DOHH2 (cell line): ENCODE measurements around the gene LGR5.
"Not testable (repeated sequence)": the region's sequence is repeated elsewhere in the genome, so short reads cannot be mapped to it uniquely, and the experiment has no call there.

Source experiments
- H3F3A ChIP-seq: fragments of 200-600 bp; sonication (generic), shearing (Covaris generic); 2 replicates; pipeline ENCODE4 v1.6.0; 2016; ENCODE audit warnings: antibody characterized with exemption, mild to moderate bottlenecking; ENCODE audit not compliant: control insufficient read depth, insufficient read depth
- H3K27ac ChIP-seq: fragments of 200-600 bp; sonication (generic); 2 replicates; pipeline ENCODE4 v1.5.1; 2014; ENCODE audit warnings: low read depth, mild to moderate bottlenecking, low read length, moderate library complexity
- H3K27me3 ChIP-seq: fragments of 200-600 bp; sonication (generic); 2 replicates; pipeline ENCODE4 v1.6.1; 2014; ENCODE audit warnings: mild to moderate bottlenecking, low read length, mixed read lengths; ENCODE audit not compliant: control insufficient read depth
- H3K36me3 ChIP-seq: fragments of 200-600 bp; sonication (generic); 2 replicates; pipeline ENCODE4 v1.6.1; 2014; ENCODE audit warnings: mild to moderate bottlenecking, low read length, moderate library complexity, mixed read lengths; ENCODE audit not compliant: control insufficient read depth
- H3K4me1 ChIP-seq: fragments of 200-600 bp; sonication (generic); 2 replicates; pipeline ENCODE4 v1.6.1; 2014; ENCODE audit warnings: mild to moderate bottlenecking, low read length, mixed read lengths; ENCODE audit not compliant: control insufficient read depth
- H3K4me2 ChIP-seq: fragments of 200-600 bp; sonication (generic); 2 replicates; pipeline ENCODE4 v1.6.0; 2014; ENCODE audit warnings: mild to moderate bottlenecking, low read length, moderate library complexity
- H3K4me3 ChIP-seq: fragments of 200-600 bp; sonication (generic); 2 replicates; pipeline ENCODE4 v1.5.1; 2014; ENCODE audit warnings: mild to moderate bottlenecking, low read length, mixed read lengths
- H3K79me2 ChIP-seq: fragments of 200-600 bp; sonication (generic); 2 replicates; pipeline ENCODE4 v1.6.1; 2014; ENCODE audit warnings: mild to moderate bottlenecking, low read length, mixed read lengths; ENCODE audit not compliant: control insufficient read depth
- H3K9me2 ChIP-seq: fragments of 200-600 bp; sonication (generic); replicated peaks from 2 replicates; pipeline ENCODE4 v1.6.1; 2014; ENCODE audit warnings: mild to moderate bottlenecking, low read length, mixed read lengths; ENCODE audit not compliant: control insufficient read depth
- H3K9me3 ChIP-seq: fragments of 200-600 bp; sonication (generic); 2 replicates; pipeline ENCODE4 v1.6.1; 2014; ENCODE audit warnings: antibody characterized with exemption, low read length, mixed read lengths; ENCODE audit not compliant: control insufficient read depth, insufficient read depth
- H4K20me1 ChIP-seq: fragments of 200-600 bp; sonication (generic); 2 replicates; pipeline ENCODE4 v1.6.0; 2014; ENCODE audit warnings: low read depth, mild to moderate bottlenecking, antibody characterized with exemption, low read length, moderate library complexity; ENCODE audit not compliant: control insufficient read depth, insufficient read depth
- CTCF ChIP-seq: fragments of 200-600 bp; sonication (generic); IDR thresholded peaks from one replicate; pipeline ENCODE4 v1.5.1; 2014; ENCODE audit warnings: antibody characterized with exemption, mild to moderate bottlenecking, low read depth, low read length; ENCODE audit not compliant: poor library complexity, severe bottlenecking
- EZH2phosphoT487 ChIP-seq: fragments of 200-600 bp; sonication (generic); IDR thresholded peaks from 2 replicates; pipeline ENCODE4 v1.6.1; 2017; ENCODE audit warnings: borderline replicate concordance, mild to moderate bottlenecking, antibody characterized with exemption, low read length, moderate library complexity, mixed read lengths

Gene LGR5

DNA sequence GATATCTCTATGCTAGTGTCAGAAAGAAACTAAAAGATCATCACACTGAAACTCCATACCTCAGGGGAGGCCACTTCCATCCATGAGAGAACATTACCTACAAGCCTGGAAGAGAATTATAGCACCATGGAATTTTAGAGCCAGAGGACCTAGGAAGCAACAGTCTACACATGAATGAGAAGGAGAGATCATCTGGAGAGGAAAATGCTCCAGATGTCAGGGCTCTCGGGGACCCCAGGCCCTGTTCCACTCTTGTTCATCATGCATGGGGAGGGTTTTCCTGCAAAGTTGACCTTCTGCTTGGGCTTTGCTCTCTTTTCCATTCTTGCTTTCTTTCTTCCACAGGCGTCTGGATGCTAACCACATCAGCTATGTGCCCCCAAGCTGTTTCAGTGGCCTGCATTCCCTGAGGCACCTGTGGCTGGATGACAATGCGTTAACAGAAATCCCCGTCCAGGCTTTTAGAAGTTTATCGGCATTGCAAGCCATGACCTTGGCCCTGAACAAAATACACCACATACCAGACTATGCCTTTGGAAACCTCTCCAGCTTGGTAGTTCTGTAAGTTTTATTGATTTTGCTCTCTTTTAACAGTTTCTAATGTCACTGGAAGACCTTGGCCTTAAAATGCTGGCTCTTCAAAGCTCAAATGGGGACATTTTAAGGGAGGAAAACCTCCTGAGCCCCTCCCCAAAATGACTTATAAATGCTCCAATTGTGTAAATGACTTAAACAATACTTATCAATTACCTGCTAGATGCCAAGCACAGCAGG is 113.3 kb downstream of the LGR5 start:
- H3F3A ChIP-seq: no peaks in the 10 kb centered on the region
- no peaks in the 10 kb centered on the region for H3K4me1 ChIP-seq
- no peaks in the 10 kb centered on the region for H4K20me1 ChIP-seq
- no peaks in the 10 kb centered on the region for H3K79me2 ChIP-seq
- H3K27me3 ChIP-seq: no peaks in the 10 kb centered on the region
- no peak overlapping the region for H3K27ac ChIP-seq
- no peaks in the 10 kb centered on the region for H3K36me3 ChIP-seq
- no peak for TF ChIP-seq EZH2phosphoT487
- TF ChIP-seq CTCF: no peak
- H3K4me3 ChIP-seq: no peak overlapping the region
- H3K4me2 ChIP-seq: no peak overlapping the region
- no peaks in the 10 kb centered on the region for H3K9me2 ChIP-seq
- no peaks in the 10 kb centered on the region for H3K9me3 ChIP-seq

DNA sequence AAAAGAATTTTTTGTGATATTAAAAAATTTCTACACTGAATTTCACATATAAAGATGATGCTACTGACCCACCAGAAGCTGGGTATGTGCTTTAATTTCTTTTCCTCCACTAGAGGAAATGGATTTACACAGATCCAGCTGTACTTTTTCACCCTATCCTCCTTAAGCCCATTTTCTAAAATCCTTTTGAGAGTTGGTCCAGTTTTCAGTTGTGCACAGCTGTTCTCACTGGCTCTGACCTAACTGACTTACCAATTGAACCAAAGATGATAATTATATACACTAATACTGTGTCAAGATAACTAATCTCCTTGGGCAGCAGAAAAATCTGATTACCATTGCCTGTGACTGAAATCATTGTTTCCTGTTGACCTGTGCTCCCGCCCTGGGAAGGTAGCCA is 115.6 kb downstream of the LGR5 start:
- Histone ChIP-seq H3K27me3 (0 out of 2 replicates have a peak, but pooled peaks cover 3% of the 10 kb centered on the region), H4K20me1 (no peaks in the 10 kb centered on the region), H3K36me3 (no peaks in the 10 kb centered on the region), H3K9me3 (no peaks in the 10 kb centered on the region), H3K4me2 (no peak overlapping the region), H3K4me1 (no peaks in the 10 kb centered on the region), H3K4me3 (no peak overlapping the region), H3K79me2 (no peaks in the 10 kb centered on the region), H3K27ac (no peak overlapping the region), H3F3A (no peaks in the 10 kb centered on the region), H3K9me2 (no peaks in the 10 kb centered on the region)
- TF ChIP-seq CTCF (no peak), EZH2phosphoT487 (no peak)

- H3K4me3 ChIP-seq, H3K4me1 ChIP-seq, H3K36me3 ChIP-seq, H3K27ac ChIP-seq, H3K27me3 ChIP-seq, H3K79me2 ChIP-seq, H3K9me3 ChIP-seq, H3K9me2 ChIP-seq, H4K20me1 ChIP-seq, H3F3A ChIP-seq, H3K4me2 ChIP-seq: not testable (repeated sequence)
These were observed 116.2 kb downstream of the LGR5 start for GRCh38 chr12:71555789-71556188.

DNA sequence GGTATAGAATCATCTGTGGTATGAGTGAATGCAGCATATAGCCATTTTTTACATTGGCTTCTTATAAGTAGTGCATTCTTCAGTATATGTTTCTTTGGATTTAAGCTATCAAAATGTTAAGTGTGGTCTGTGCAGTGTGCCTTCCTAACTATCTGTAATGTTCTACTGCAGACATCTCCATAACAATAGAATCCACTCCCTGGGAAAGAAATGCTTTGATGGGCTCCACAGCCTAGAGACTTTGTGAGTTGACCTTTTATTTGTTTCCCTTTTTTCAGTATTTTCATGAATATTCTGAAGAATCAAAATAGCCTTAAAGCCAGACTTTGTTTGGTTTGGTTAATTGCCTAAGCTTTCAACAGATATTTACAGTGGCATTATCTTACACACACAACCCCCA is 116.8 kb downstream of the LGR5 start:
- TF ChIP-seq CTCF (no peak), EZH2phosphoT487 (no peak)
- Histone ChIP-seq H3K4me2 (no peak overlapping the region), H3K27me3 (0 out of 2 replicates have a peak, but pooled peaks cover 3% of the 10 kb centered on the region), H3K36me3 (no peaks in the 10 kb centered on the region), H3K27ac (no peak overlapping the region), H3K4me3 (no peak overlapping the region), H3K9me3 (no peaks in the 10 kb centered on the region), H3K79me2 (no peaks in the 10 kb centered on the region), H3F3A (no peaks in the 10 kb centered on the region), H3K4me1 (no peaks in the 10 kb centered on the region), H3K9me2 (no peaks in the 10 kb centered on the region), H4K20me1 (no peaks in the 10 kb centered on the region)
